Measurements from ENCODE around the gene NFKB2. TPM values are rescaled to one million over a fixed set of nuclear protein-coding genes. Genes with fewer than 3 reads are reported as not detected.
A peak's percentile ranks its signal among the peaks of the same experiment; 100 is the strongest.

Gene NFKB2
- total and polyA plus RNA-seq, 2 of the 8 experiments (the other 6 are each of a cell fraction or from before 2014, with no cell fraction given), result 20.4 to 31.4 TPM

- Histone ChIP-seq H2AFZ (ENCODE audit: low read length) (no peak within 1 kb of the TSS), H3K79me1 (ENCODE audit: low read depth, low read length) (peaks cover 3% of the 10 kb centered on the region; the same call in 1 of the 2 replicates), H3K79me2 (ENCODE audit: control insufficient read depth in 1 of 2, insufficient read depth in 2 of 2, low read length in 2 of 2) (peaks cover 0 to 18% of the 10 kb centered on the region in 2 experiments; a peak in 2 of 4 replicates), H3K18ac (ENCODE audit: extremely low read depth, low read length) (peak within 1 kb of the TSS; percentile 99; the same call in 1 of the 2 replicates), H4K8ac (ENCODE audit: extremely low read depth, insufficient read depth, low read length) (peak within 1 kb of the TSS; percentile 89), H2BK20ac (ENCODE audit: low read length) (no peak within 1 kb of the TSS), H4K20me1 (replicated peaks in 1 of 2; ENCODE audit: control insufficient read depth in 1 of 2, insufficient read depth in 2 of 2, low read length in 2 of 2) (peaks cover 0 to 2% of the 10 kb centered on the region in 2 experiments), H3K14ac (ENCODE audit: insufficient read length) (no peak within 1 kb of the TSS), H3K4me2 (ENCODE audit: insufficient read depth in 1 of 2, low read depth in 2 of 2, low read length in 2 of 2) (peak within 1 kb of the TSS; percentile 99 to 100), H3K27ac (ENCODE audit: low read depth, low read length) (peak within 1 kb of the TSS; percentile 72; the same call in 1 of the 2 replicates), H3K9ac (replicated peaks in 1 of 4; ENCODE audit: extremely low read depth in 1 of 4, low read depth in 3 of 4, low read length in 3 of 4) (peak within 1 kb of the TSS; percentile 25 to 96 (median 72)), H3K9me3 (ENCODE audit: insufficient read depth in 2 of 2, low read depth in 1 of 2, low read length in 1 of 2) (no peaks in the 10 kb centered on the region), H3K23me2 (ENCODE audit: low read depth, low read length) (peaks cover 9% of the 10 kb centered on the region), H3K36me3 (ENCODE audit: control insufficient read depth in 2 of 4, insufficient read depth in 4 of 4, low read length in 3 of 4) (peaks cover 0 to 33% (median 5%) of the 10 kb centered on the region in 4 experiments; a peak in 5 of 8 replicates), H3K27me3 (replicated peaks in 1 of 4; ENCODE audit: control insufficient read depth in 3 of 4, extremely low read depth in 1 of 4, insufficient read depth in 3 of 4, low read length in 3 of 4) (no peaks in the 10 kb centered on the region), H3K56ac (replicated peaks; ENCODE audit: insufficient read length, low read depth, low read length) (peak within 1 kb of the TSS; percentile 30), H4K5ac (ENCODE audit: insufficient read length, low read depth, low read length) (no peak within 1 kb of the TSS), H2BK120ac (replicated peaks; ENCODE audit: low read depth, low read length) (no peak within 1 kb of the TSS), H2BK12ac (ENCODE audit: low read depth, low read length) (0 out of 2 replicates have a peak within 1 kb of the TSS, but pooled peaks have one; percentile 2), H2BK15ac (ENCODE audit: low read length) (no peak within 1 kb of the TSS), H2BK5ac (ENCODE audit: low read depth, low read length) (peak within 1 kb of the TSS; percentile 96; the same call in 1 of the 2 replicates), H3K23ac (ENCODE audit: insufficient read length) (no peak within 1 kb of the TSS), H2AK5ac (ENCODE audit: low read depth, low read length) (no peak within 1 kb of the TSS), H3K4ac (replicated peaks; ENCODE audit: insufficient read length, low read depth, low read length) (no peak within 1 kb of the TSS), H4K91ac (replicated peaks; ENCODE audit: insufficient read length, low read length) (no peak within 1 kb of the TSS), H3K4me3 (ENCODE audit: extremely low read depth in 1 of 4, insufficient read depth in 2 of 4, low read depth in 3 of 4, low read length in 4 of 4) (peak within 1 kb of the TSS; percentile 87 to 99 (median 98)), H3K4me1 (replicated peaks in 1 of 4; ENCODE audit: control insufficient read depth in 3 of 4, insufficient read depth in 4 of 4, low read length in 3 of 4) (peaks cover 5 to 27% (median 18%) of the 10 kb centered on the region in 4 experiments)
- no peak for TF ChIP-seq CBX5 (IDR thresholded peaks at IDR 0.05; ENCODE audit: low read depth, low read length)
- no peak for TF ChIP-seq NRF1 (IDR thresholded peaks at IDR 0.05; ENCODE audit: low read depth, low read length)
- TF ChIP-seq SAP30 (IDR thresholded peaks at IDR 0.05; ENCODE audit: insufficient read depth, insufficient replicate concordance, low read length), result peak; percentile 68
- ChIA-PET CTCF (ENCODE audit: partially characterized antibody) (interaction anchor here (0.9 to 5.0 kb wide), 24 partner anchors 11 to 379 kb away, joined by 3 to 38 read pairs (median 4); partner anchors contain the start of genes ACTR1A, CUEDC2 and FBXL15), POLR2A (ENCODE audit: partially characterized antibody) (interaction anchor here (0.7 to 6.7 kb wide), 15 partner anchors 8 to 208 kb away, joined by 3 to 75 read pairs (median 4); partner anchors contain the start of genes ACTR1A, CUEDC2 and FBXL15)
- FAIRE-seq (no peak), DNase-seq (ENCODE audit: low read depth in 1 of 2, low spot score in 2 of 2) (no peak)
- 38% methylated on average over 24 of the region's 28 CpGs; no CpG with 5 or more reads in 1 of the 2 experiments for WGBS, 2 experiments (ENCODE audit: extremely low coverage in 1 of 2, insufficient coverage in 1 of 2, insufficient read length in 1 of 2, insufficient replicate concordance in 2 of 2, low coverage in 1 of 2, low lambda C conversion rate in 2 of 2, missing lambda C conversion rate in 1 of 2)
These were observed 55.8 kb downstream of the NFKB2 start, which contains the start of gene C10orf95 for GRCh38 chr10:102451105-102451969. TSS of gene C10orf95 (minus strand) at chr10:102451543. CDS start at chr10:102451093, 450 bp downstream.
